Tibial nerve (tissue), 3 donors: ENCODE results near the gene WDR83.

ENCODE experiments used
- POLR2A ChIP-seq, 2 donors: fragments of 450-650 bp; IDR thresholded peaks; one replicate each; pipeline ENCODE4 v1.6.1; 2017; ENCODE audit warnings: antibody characterized with exemption in 2 of 2, mild to moderate bottlenecking in 2 of 2, moderate library complexity in 2 of 2
- TF ChIP-seq, protein P1 (sequence below), 5 experiments: fragments of 200-600 bp in 3 of 5; fragments of 450-650 bp in 2 of 5; sonication (generic) in 3 of 5; IDR thresholded peaks; one replicate each; pipeline ENCODE4 v1.5.1; 2016 to 2019; ENCODE audit warnings: antibody characterized with exemption in 5 of 5, mild to moderate bottlenecking in 3 of 5, moderate library complexity in 2 of 5

GRCh38 chr19:12665281-12665573 lies 1.4 kb upstream of the WDR83 start:
- TF ChIP-seq, protein P1, sequence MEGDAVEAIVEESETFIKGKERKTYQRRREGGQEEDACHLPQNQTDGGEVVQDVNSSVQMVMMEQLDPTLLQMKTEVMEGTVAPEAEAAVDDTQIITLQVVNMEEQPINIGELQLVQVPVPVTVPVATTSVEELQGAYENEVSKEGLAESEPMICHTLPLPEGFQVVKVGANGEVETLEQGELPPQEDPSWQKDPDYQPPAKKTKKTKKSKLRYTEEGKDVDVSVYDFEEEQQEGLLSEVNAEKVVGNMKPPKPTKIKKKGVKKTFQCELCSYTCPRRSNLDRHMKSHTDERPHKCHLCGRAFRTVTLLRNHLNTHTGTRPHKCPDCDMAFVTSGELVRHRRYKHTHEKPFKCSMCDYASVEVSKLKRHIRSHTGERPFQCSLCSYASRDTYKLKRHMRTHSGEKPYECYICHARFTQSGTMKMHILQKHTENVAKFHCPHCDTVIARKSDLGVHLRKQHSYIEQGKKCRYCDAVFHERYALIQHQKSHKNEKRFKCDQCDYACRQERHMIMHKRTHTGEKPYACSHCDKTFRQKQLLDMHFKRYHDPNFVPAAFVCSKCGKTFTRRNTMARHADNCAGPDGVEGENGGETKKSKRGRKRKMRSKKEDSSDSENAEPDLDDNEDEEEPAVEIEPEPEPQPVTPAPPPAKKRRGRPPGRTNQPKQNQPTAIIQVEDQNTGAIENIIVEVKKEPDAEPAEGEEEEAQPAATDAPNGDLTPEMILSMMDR (IDR thresholded peaks at IDR 0.05) = no peak
- no peak for TF ChIP-seq POLR2A (IDR thresholded peaks at IDR 0.05)
